Calu3 (cell line): ENCODE data around the gene ACAD8. TPM values are rescaled to one million over a fixed set of nuclear protein-coding genes. Genes with fewer than 3 reads are reported as not detected.
A peak's percentile ranks its signal among the peaks of the same experiment; 100 is the strongest.

Experiments
- BruUV-seq: library from RNA; stranded (reverse); fragments of 400-500 nt; replicated peaks from 2 replicates; lab custom pipeline; 2021; lab: Mats Ljungman, UMichigan
- CTCF ChIA-PET: fragments of 300-600 bp; sonication (Branson Sonifier 250); formaldehyde crosslinking; loops from one replicate; lab custom pipeline; 2022; ENCODE audit warnings: antibody characterized with exemption; lab: Charles Lee
- DNase-seq: peaks from one replicate; pipeline ENCODE4 v3.0.0; 2022
- H3K27ac Mint-ChIP-seq: one replicate; pipeline ENCODE4 v1.8.0; 2022; ENCODE audit warnings: mixed read lengths; ENCODE audit not compliant: unreplicated experiment
- H3K27me3 Mint-ChIP-seq: one replicate; pipeline ENCODE4 v1.8.0; 2022; ENCODE audit warnings: mixed read lengths; ENCODE audit not compliant: unreplicated experiment
- H3K36me3 Mint-ChIP-seq: one replicate; pipeline ENCODE4 v1.8.0; 2022; ENCODE audit warnings: mild to moderate bottlenecking, moderate library complexity, mixed read lengths; ENCODE audit not compliant: insufficient read depth, unreplicated experiment
- H3K4me1 Mint-ChIP-seq: one replicate; pipeline ENCODE4 v1.8.0; 2022; ENCODE audit warnings: mild to moderate bottlenecking, low read depth, mixed read lengths; ENCODE audit not compliant: unreplicated experiment
- H3K4me3 Mint-ChIP-seq: one replicate; pipeline ENCODE4 v1.8.0; 2022; ENCODE audit warnings: mild to moderate bottlenecking, low read depth, moderate library complexity, mixed read lengths; ENCODE audit not compliant: unreplicated experiment
- H3K9me3 Mint-ChIP-seq: one replicate; pipeline ENCODE4 v1.8.0; 2022; ENCODE audit warnings: low read depth, mixed read lengths; ENCODE audit not compliant: unreplicated experiment
- intact Hi-C: fragments of 100-400 bp; cut with micrococcal nuclease; formaldehyde crosslinking; loops from one replicate; pipeline ENCODE4 v1.10.0; 2022; ENCODE audit not compliant: unreplicated experiment
- total RNA-seq: library from RNA; stranded (reverse); gene quantifications from 2 replicates; pipeline ENCODE4 v1.2.3, GENCODE V29; 2022
- TF ChIP-seq, protein P1 (sequence below): fragments of 200-600 bp; IDR thresholded peaks from one replicate; pipeline ENCODE4 v1.8.0; 2022; ENCODE audit warnings: antibody characterized with exemption; ENCODE audit not compliant: unreplicated experiment

Gene ACAD8
- total RNA-seq, 1 experiment from 2014 or later, result 21.0 TPM

GRCh38 chr11:134242376-134242775, 11.0 kb upstream of the ACAD8 start:
- TF ChIP-seq, protein P1, sequence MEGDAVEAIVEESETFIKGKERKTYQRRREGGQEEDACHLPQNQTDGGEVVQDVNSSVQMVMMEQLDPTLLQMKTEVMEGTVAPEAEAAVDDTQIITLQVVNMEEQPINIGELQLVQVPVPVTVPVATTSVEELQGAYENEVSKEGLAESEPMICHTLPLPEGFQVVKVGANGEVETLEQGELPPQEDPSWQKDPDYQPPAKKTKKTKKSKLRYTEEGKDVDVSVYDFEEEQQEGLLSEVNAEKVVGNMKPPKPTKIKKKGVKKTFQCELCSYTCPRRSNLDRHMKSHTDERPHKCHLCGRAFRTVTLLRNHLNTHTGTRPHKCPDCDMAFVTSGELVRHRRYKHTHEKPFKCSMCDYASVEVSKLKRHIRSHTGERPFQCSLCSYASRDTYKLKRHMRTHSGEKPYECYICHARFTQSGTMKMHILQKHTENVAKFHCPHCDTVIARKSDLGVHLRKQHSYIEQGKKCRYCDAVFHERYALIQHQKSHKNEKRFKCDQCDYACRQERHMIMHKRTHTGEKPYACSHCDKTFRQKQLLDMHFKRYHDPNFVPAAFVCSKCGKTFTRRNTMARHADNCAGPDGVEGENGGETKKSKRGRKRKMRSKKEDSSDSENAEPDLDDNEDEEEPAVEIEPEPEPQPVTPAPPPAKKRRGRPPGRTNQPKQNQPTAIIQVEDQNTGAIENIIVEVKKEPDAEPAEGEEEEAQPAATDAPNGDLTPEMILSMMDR, result no peak
- Mint-ChIP-seq H3K27ac (no peak overlapping the region), H3K27me3 (no peaks in the 10 kb centered on the region), H3K9me3 (no peaks in the 10 kb centered on the region), H3K4me3 (no peak overlapping the region), H3K36me3 (no peaks in the 10 kb centered on the region), H3K4me1 (no peaks in the 10 kb centered on the region)
- no TSS peak for BruUV-seq
- intact Hi-C loops, result no loop called here
- DNase-seq, result no peak
- CTCF ChIA-PET, result no interaction called here

GRCh38 chr11:134243913-134244312, 9.5 kb upstream of the ACAD8 start:
- H3K4me3 Mint-ChIP-seq, result no peak overlapping the region
- TF ChIP-seq, protein P1, result no peak
- no peaks in the 10 kb centered on the region for H3K9me3 Mint-ChIP-seq
- no peaks in the 10 kb centered on the region for H3K4me1 Mint-ChIP-seq
- no TSS peak for BruUV-seq
- H3K27ac Mint-ChIP-seq, result no peak overlapping the region
- H3K27me3 Mint-ChIP-seq, result no peaks in the 10 kb centered on the region
- CTCF ChIA-PET, result interaction anchor here (1.5 kb wide), 1 partner anchor 316 kb away, joined by 3 read pairs; no protein-coding TSS in a partner anchor
- intact Hi-C loops, result no loop called here
- no peaks in the 10 kb centered on the region for H3K36me3 Mint-ChIP-seq
- no peak for DNase-seq

GRCh38 chr11:134244593-134244992, 8.8 kb upstream of the ACAD8 start:
- no TSS peak for BruUV-seq
- intact Hi-C loops, result no loop called here
- Mint-ChIP-seq H3K27ac (no peak overlapping the region), H3K4me3 (no peak overlapping the region), H3K4me1 (no peaks in the 10 kb centered on the region), H3K36me3 (no peaks in the 10 kb centered on the region), H3K9me3 (no peaks in the 10 kb centered on the region), H3K27me3 (no peaks in the 10 kb centered on the region)
- CTCF ChIA-PET, result interaction anchor here (1.5 kb wide), 1 partner anchor 317 kb away, joined by 3 read pairs; no protein-coding TSS in a partner anchor
- TF ChIP-seq, protein P1, result peak; percentile 60
- DNase-seq, result peak; percentile 28

- BruUV-seq, result no TSS peak
- Mint-ChIP-seq H3K27ac (no peak overlapping the region), H3K4me3 (no peak overlapping the region), H3K9me3 (no peaks in the 10 kb centered on the region), H3K27me3 (no peaks in the 10 kb centered on the region), H3K4me1 (no peaks in the 10 kb centered on the region), H3K36me3 (no peaks in the 10 kb centered on the region)
- TF ChIP-seq, protein P1, result no peak
- DNase-seq, result no peak
- intact Hi-C loops, result no loop called here
- CTCF ChIA-PET, result no interaction called here
Observed at GRCh38 chr11:134245434-134245833, 7.9 kb upstream of the ACAD8 start.
